Measurements from ENCODE around the gene LRMDA.

DNA sequence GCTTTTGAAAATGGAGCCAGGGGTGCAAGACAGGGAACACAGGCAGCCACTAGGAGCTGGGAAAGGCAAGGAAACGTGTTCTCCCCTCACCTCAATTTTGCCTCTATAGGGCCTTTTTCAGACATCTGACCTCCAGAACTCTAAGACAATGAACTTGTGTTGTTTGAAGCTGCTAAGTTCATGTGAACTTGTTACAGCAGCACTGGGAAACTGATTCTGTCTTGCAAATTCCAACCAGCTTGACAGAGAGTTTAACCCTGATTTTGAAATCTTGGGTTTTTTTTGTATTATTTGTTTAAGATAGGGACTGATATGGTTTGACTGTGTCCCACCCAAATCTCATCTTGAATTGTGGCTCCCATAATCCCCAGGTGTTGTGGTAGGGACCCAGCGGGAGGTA, 852.9 kb downstream of the LRMDA start:
- TF ChIP-seq, protein P1, sequence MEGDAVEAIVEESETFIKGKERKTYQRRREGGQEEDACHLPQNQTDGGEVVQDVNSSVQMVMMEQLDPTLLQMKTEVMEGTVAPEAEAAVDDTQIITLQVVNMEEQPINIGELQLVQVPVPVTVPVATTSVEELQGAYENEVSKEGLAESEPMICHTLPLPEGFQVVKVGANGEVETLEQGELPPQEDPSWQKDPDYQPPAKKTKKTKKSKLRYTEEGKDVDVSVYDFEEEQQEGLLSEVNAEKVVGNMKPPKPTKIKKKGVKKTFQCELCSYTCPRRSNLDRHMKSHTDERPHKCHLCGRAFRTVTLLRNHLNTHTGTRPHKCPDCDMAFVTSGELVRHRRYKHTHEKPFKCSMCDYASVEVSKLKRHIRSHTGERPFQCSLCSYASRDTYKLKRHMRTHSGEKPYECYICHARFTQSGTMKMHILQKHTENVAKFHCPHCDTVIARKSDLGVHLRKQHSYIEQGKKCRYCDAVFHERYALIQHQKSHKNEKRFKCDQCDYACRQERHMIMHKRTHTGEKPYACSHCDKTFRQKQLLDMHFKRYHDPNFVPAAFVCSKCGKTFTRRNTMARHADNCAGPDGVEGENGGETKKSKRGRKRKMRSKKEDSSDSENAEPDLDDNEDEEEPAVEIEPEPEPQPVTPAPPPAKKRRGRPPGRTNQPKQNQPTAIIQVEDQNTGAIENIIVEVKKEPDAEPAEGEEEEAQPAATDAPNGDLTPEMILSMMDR (IDR thresholded peaks at IDR 0.05) = no peak
- TF ChIP-seq POLR2A (IDR thresholded peaks at IDR 0.05) = no peak
